A673 (cell line): ENCODE measurements around the gene IPO5.

ENCODE experiments used
- CTCF ChIP-seq: fragments of 300-800, 200-600 bp; sonication (generic); conservative IDR thresholded peaks from 2 replicates; pipeline ENCODE4 v1.5.1; 2017; ENCODE audit warnings: low read depth, mild to moderate bottlenecking, antibody characterized with exemption, low read length, moderate library complexity, mixed read lengths
- EZH2 ChIP-seq: fragments of 200-600 bp; sonication (generic); IDR thresholded peaks from 2 replicates; pipeline ENCODE4 v1.6.1; 2017; ENCODE audit warnings: borderline replicate concordance, low read depth, mild to moderate bottlenecking, mixed read lengths, antibody characterized with exemption, low read length; ENCODE audit not compliant: poor library complexity, severe bottlenecking

GRCh38 chr13:97962887-97963286 lies 9.4 kb downstream of the IPO5 start:
- TF ChIP-seq CTCF (no peak), EZH2 (no peak)
